IMR-90 (cell line): ENCODE measurements around the gene UCP2. TPM values are rescaled to one million over a fixed set of nuclear protein-coding genes. Genes with fewer than 3 reads are reported as not detected.

Experiments used
- ATAC-seq: fragments of 200-7000 bp; cut with Tn5 transposase; 2 replicates; pipeline ENCODE4 v1.9.1; 2020; ENCODE audit warnings: low read depth, mild to moderate bottlenecking, moderate library complexity
- BruUV-seq: library from RNA; stranded (reverse); fragments of 400-500 nt; replicated peaks from 2 replicates; lab custom pipeline; 2021; lab: Mats Ljungman, UMichigan
- CTCF ChIA-PET: fragments of 300-600 bp; formaldehyde crosslinking; extraction: SDS; loops from one replicate; lab custom pipeline; 2021; ENCODE audit warnings: antibody characterized with exemption; lab: Yijun Ruan, JAX
- POLR2A ChIA-PET: fragments of 300-600 bp; sonication (Branson Sonifier 250); formaldehyde crosslinking; loops from one replicate; lab custom pipeline; 2022; ENCODE audit warnings: antibody characterized with exemption; ENCODE audit not compliant: unreplicated experiment; lab: Charles Lee
- DNase-seq: peaks from one replicate; pipeline ENCODE4 v3.0.0; 2013
- H2AFZ ChIP-seq: replicated peaks from 2 replicates; pipeline ENCODE3; 2013; ENCODE audit warnings: low read length, mild to moderate bottlenecking; ENCODE audit not compliant: poor library complexity
- H2AK5ac ChIP-seq: 2 replicates; pipeline ENCODE4 v1.6.1; 2013; ENCODE audit warnings: low read depth, low read length, inconsistent platforms
- H2AK9ac ChIP-seq: replicated peaks from 2 replicates; pipeline ENCODE3; 2013; ENCODE audit warnings: mild to moderate bottlenecking, low read depth, low read length, moderate library complexity; ENCODE audit not compliant: poor library complexity
- H2BK120ac ChIP-seq: 2 replicates; pipeline ENCODE4 v1.6.1; 2013; ENCODE audit warnings: low read depth, low read length, inconsistent platforms
- H2BK15ac ChIP-seq: 3 replicates; pipeline ENCODE4 v1.6.1; 2013; ENCODE audit warnings: low read depth, low read length, inconsistent platforms
- H2BK20ac ChIP-seq: 2 replicates; pipeline ENCODE4 v1.6.1; 2013; ENCODE audit warnings: low read depth, mild to moderate bottlenecking, inconsistent platforms, low read length, moderate library complexity
- H2BK5ac ChIP-seq: 2 replicates; pipeline ENCODE4 v1.6.1; 2013; ENCODE audit warnings: mild to moderate bottlenecking, low read depth, low read length, inconsistent platforms; ENCODE audit not compliant: poor library complexity, severe bottlenecking
- H3K14ac ChIP-seq: replicated peaks from 2 replicates; pipeline ENCODE4 v1.6.1; 2013; ENCODE audit warnings: low read depth, low read length, inconsistent platforms
- H3K18ac ChIP-seq: 2 replicates; pipeline ENCODE4 v1.6.1; 2013; ENCODE audit warnings: low read depth, low read length, control low read depth
- H3K23ac ChIP-seq: 2 replicates; pipeline ENCODE4 v1.6.1; 2013; ENCODE audit warnings: low read depth, low read length, inconsistent platforms
- H3K27ac ChIP-seq: 2 replicates; pipeline ENCODE4 v1.5.1; 2013; ENCODE audit warnings: mild to moderate bottlenecking, control low read depth, low read length; ENCODE audit not compliant: insufficient read depth
- H3K27me3 ChIP-seq: 2 replicates; pipeline ENCODE4 v1.6.1; 2013; ENCODE audit warnings: low read length; ENCODE audit not compliant: control insufficient read depth, insufficient read depth
- H3K36me3 ChIP-seq: 2 replicates; pipeline ENCODE4 v1.6.1; 2013; ENCODE audit warnings: low read length, mixed read lengths; ENCODE audit not compliant: control insufficient read depth, insufficient read depth
- H3K4ac ChIP-seq: 2 replicates; pipeline ENCODE4 v1.6.1; 2013; ENCODE audit warnings: low read depth, low read length, inconsistent platforms
- H3K4me1 ChIP-seq: 2 replicates; pipeline ENCODE4 v1.6.1; 2013; ENCODE audit warnings: low read length, mixed read lengths; ENCODE audit not compliant: control insufficient read depth, insufficient read depth
- H3K4me2 ChIP-seq: 2 replicates; pipeline ENCODE4 v1.6.1; 2013; ENCODE audit warnings: low read depth, mild to moderate bottlenecking, control low read depth, low read length, moderate library complexity
- H3K4me3 ChIP-seq: 2 replicates; pipeline ENCODE4 v1.5.1; 2013; ENCODE audit warnings: low read depth, mild to moderate bottlenecking, control low read depth, low read length, moderate library complexity; ENCODE audit not compliant: insufficient read depth
- H3K56ac ChIP-seq: 2 replicates; pipeline ENCODE4 v1.6.1; 2013; ENCODE audit warnings: low read length, inconsistent platforms; ENCODE audit not compliant: insufficient read depth; ENCODE audit errors: extremely low read depth
- H3K79me1 ChIP-seq, 2 experiments: 2 replicates each; pipeline ENCODE4 v1.6.1; 2013; ENCODE audit warnings: low read length in 2 of 2, inconsistent platforms in 1 of 2, low read depth in 1 of 2
- H3K9ac ChIP-seq: 2 replicates; pipeline ENCODE4 v1.6.1; 2013; ENCODE audit warnings: low read depth, low read length, control low read depth
- H3K9me1 ChIP-seq: 2 replicates; pipeline ENCODE4 v1.6.1; 2013; ENCODE audit warnings: low read length, inconsistent platforms; ENCODE audit not compliant: insufficient read depth
- H3K9me3 ChIP-seq: 2 replicates; pipeline ENCODE4 v1.6.1; 2013; ENCODE audit warnings: low read length; ENCODE audit not compliant: control insufficient read depth, insufficient read depth
- H4K20me1 ChIP-seq: 2 replicates; pipeline ENCODE4 v1.6.1; 2013; ENCODE audit warnings: low read length, inconsistent platforms; ENCODE audit not compliant: insufficient read depth
- H4K5ac ChIP-seq: 2 replicates; pipeline ENCODE4 v1.6.1; 2013; ENCODE audit warnings: mild to moderate bottlenecking, low read depth, low read length, control low read depth
- H4K8ac ChIP-seq, 2 experiments: 2 replicates each; pipeline ENCODE4 v1.6.1; 2013; ENCODE audit warnings: low read depth in 2 of 2, low read length in 2 of 2, control low read depth in 1 of 2, inconsistent platforms in 1 of 2
- H4K91ac ChIP-seq: 2 replicates; pipeline ENCODE4 v1.6.1; 2013; ENCODE audit warnings: low read depth, low read length, inconsistent platforms; ENCODE audit not compliant: insufficient read depth
- CTCF ChIP-seq: conservative IDR thresholded peaks from 2 replicates; pipeline ENCODE4 v1.5.1; 2012; ENCODE audit warnings: mild to moderate bottlenecking, low read depth, low read length, improper control_type of control experiment
- MAZ ChIP-seq: IDR thresholded peaks from 2 replicates; pipeline ENCODE4 v1.6.1; 2012; ENCODE audit warnings: low read depth, mild to moderate bottlenecking, low read length, improper control_type of control experiment, moderate library complexity, borderline replicate concordance
- MXI1 ChIP-seq: IDR thresholded peaks from 2 replicates; pipeline ENCODE4 v1.6.1; 2012; ENCODE audit warnings: low read depth, mild to moderate bottlenecking, low read length, moderate library complexity, borderline replicate concordance
- NFE2L2 ChIP-seq: fragments of 150-350 bp; IDR thresholded peaks from 2 replicates; pipeline ENCODE4 v1.6.1; 2016; ENCODE audit warnings: low read depth, mild to moderate bottlenecking, low read length
- RFX5 ChIP-seq: IDR thresholded peaks from 2 replicates; pipeline ENCODE4 v1.8.0; 2012; ENCODE audit warnings: low read depth, mild to moderate bottlenecking, low read length, moderate library complexity
- USF2 ChIP-seq: fragments of 150-350 bp; IDR thresholded peaks from 2 replicates; pipeline ENCODE4 v1.6.1; 2017; ENCODE audit warnings: mild to moderate bottlenecking, antibody characterized with exemption, low read length, low read depth
- WGBS, 2 experiments: methylation state at CpG; one replicate each; pipeline versions ENCODE4 v1.1.5 to v1.1.7; 2013; ENCODE audit warnings: missing lambda C conversion rate in 2 of 2; ENCODE audit not compliant: insufficient read length in 1 of 2; ENCODE audit errors: extremely low coverage in 2 of 2; 5-methylcytosine and 5-hydroxymethylcytosine counted together
- dilution Hi-C: fragments of 300-500 bp; cut with HindIII; formaldehyde crosslinking; loops from one replicate; pipeline ENCODE4 v1.14.3; 2018; ENCODE audit warnings: low sequenced_read_pairs; ENCODE audit not compliant: unreplicated experiment
- in situ Hi-C: fragments of 300-500 bp; cut with MboI; formaldehyde crosslinking; loops from 3 replicates; pipeline ENCODE4 v1.14.3; 2019; ENCODE audit warnings: low sequenced_read_pairs, inconsistent platforms, mixed read lengths
- intact Hi-C: fragments of 100-400 bp; cut with micrococcal nuclease; formaldehyde crosslinking; loops from 2 replicates; pipeline ENCODE4 v1.10.0; 2022
- polyA plus RNA-seq, 3 experiments: library from polyadenylated mRNA; depleted of rRNA; stranded (reverse); fragments of >200 nt; gene quantifications; 2 replicates each; pipeline ENCODE4 v1.2.3, GENCODE V29; 2012; ENCODE audit warnings: low replicate concordance in 1 of 3
- total RNA-seq: library from RNA; depleted of rRNA; stranded (reverse); fragments of >200 nt; gene quantifications from 2 replicates; pipeline ENCODE4 v1.2.3, GENCODE V29; 2012
- TF ChIP-seq, protein P1 (sequence below): fragments of 150-350 bp; IDR thresholded peaks from 2 replicates; pipeline ENCODE4 v1.6.1; 2016; ENCODE audit warnings: low read depth, mild to moderate bottlenecking, low read length, moderate library complexity, borderline replicate concordance

The UCP2 gene
- total and polyA plus RNA-seq, 2 of the 4 experiments (the other 2 are of a cell fraction): 2.0 to 11.9 TPM

DNA sequence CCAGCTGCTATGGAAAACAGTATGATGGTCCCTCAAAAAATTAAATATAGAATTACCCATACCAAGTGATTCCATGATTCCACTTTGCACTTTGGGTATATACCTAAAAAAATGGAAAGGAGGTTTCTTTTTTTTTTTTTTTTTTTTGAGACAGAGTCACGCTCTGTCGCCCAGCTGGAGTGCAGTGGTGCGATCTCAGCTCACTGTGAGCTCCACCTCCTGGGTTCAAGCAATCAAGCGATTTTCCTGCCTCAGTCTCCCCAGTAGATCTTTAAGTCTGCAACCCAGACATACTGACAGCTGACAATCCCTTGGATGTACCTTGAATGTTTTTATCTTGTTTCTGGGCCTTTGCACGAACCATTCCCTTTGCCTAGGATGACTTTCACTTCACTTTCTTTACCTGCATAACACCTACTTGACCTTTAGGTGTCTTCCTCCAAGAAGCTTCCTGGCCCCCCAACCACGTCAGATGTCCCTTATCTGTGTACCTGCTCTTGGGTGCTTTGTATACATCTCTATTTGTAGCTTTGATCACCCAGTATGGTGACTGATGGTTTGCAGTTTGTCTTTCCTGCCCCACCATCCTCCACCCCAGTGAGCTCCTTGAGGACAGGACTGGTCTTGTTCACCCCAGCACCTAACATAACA is 14.6 kb upstream of the UCP2 start:
- no peak overlapping the region for H2AK5ac ChIP-seq
- 0 out of 2 replicates have a peak, but pooled peaks cover 4% of the 10 kb centered on the region for H3K9me1 ChIP-seq
- no peaks in the 10 kb centered on the region for H4K20me1 ChIP-seq
- no peak overlapping the region for H3K9ac ChIP-seq
- WGBS, 2 experiments: 86% methylated on average over 1 of the region's 6 CpGs; no CpG with 5 or more reads in 1 of the 2 experiments
- H3K79me1 ChIP-seq: no peaks in the 10 kb centered on the region
- H3K18ac ChIP-seq: no peak overlapping the region
- no peak overlapping the region for H3K4me2 ChIP-seq
- no peak overlapping the region for H4K91ac ChIP-seq
- in situ Hi-C loops (no loop called here), intact Hi-C loops (no loop called here), dilution Hi-C loops (no loop called here)
- TF ChIP-seq CTCF (no peak), RFX5 (no peak), MXI1 (no peak), NFE2L2 (no peak), MAZ (no peak), USF2 (no peak)
- TF ChIP-seq, protein P1, sequence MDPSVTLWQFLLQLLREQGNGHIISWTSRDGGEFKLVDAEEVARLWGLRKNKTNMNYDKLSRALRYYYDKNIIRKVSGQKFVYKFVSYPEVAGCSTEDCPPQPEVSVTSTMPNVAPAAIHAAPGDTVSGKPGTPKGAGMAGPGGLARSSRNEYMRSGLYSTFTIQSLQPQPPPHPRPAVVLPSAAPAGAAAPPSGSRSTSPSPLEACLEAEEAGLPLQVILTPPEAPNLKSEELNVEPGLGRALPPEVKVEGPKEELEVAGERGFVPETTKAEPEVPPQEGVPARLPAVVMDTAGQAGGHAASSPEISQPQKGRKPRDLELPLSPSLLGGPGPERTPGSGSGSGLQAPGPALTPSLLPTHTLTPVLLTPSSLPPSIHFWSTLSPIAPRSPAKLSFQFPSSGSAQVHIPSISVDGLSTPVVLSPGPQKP: no peak
- no peak overlapping the region for H2AK9ac ChIP-seq
- no peak overlapping the region for H3K4me3 ChIP-seq
- BruUV-seq: no TSS peak
- H3K4me1 ChIP-seq: no peaks in the 10 kb centered on the region
- POLR2A ChIA-PET: no interaction called here
- H2BK120ac ChIP-seq: no peak overlapping the region
- H2BK20ac ChIP-seq: no peak overlapping the region
- H3K27me3 ChIP-seq: no peaks in the 10 kb centered on the region
- ATAC-seq (no peak), DNase-seq (no peak)
- H3K23ac ChIP-seq: no peak overlapping the region; the same call in 1 of the 2 replicates
- no peak overlapping the region for H3K14ac ChIP-seq
- no peak overlapping the region for H4K8ac ChIP-seq
- no peaks in the 10 kb centered on the region for H3K9me3 ChIP-seq
- H4K5ac ChIP-seq: no peak overlapping the region
- no peak overlapping the region for H2BK15ac ChIP-seq
- H3K4ac ChIP-seq: no peak overlapping the region
- H2AFZ ChIP-seq: no peak overlapping the region
- CTCF ChIA-PET: no interaction called here
- H3K27ac ChIP-seq: no peak overlapping the region
- no peak overlapping the region for H3K56ac ChIP-seq
- H2BK5ac ChIP-seq: no peak overlapping the region
- H3K36me3 ChIP-seq: no peaks in the 10 kb centered on the region
